Body of pancreas (tissue), 4 donors: ENCODE data around the gene KDM4B. TPM values are rescaled to one million over a fixed set of nuclear protein-coding genes. Genes with fewer than 3 reads are reported as not detected.

Source experiments
- ATAC-seq: fragments of 150-250 bp; one replicate; pipeline ENCODE4 v1.9.1; 2016
- DNase-seq, 4 donors: peaks; one replicate each; pipeline ENCODE4 v3.0.0-alpha.2; 2019
- H3K27ac ChIP-seq, 4 donors: fragments of 200-600 bp; sonication (generic); 1 replicate in 3 of 4; 2 replicates in 1 of 4; pipeline versions ENCODE4 v1.5.1 to v1.6.1; 2016 to 2019; ENCODE audit warnings: mild to moderate bottlenecking in 1 of 4, mixed read lengths in 1 of 4, moderate library complexity in 1 of 4
- H3K27me3 ChIP-seq, 2 donors: fragments of 200-600 bp; sonication (generic); one replicate each; pipeline ENCODE4 v1.6.0; 2016; ENCODE audit warnings: mild to moderate bottlenecking in 1 of 2
- H3K36me3 ChIP-seq, 2 donors: fragments of 200-600 bp; sonication (generic); replicated peaks in 1 of 2; 2 replicates each; pipeline ENCODE4 v1.5.1; 2016; ENCODE audit warnings: low read depth in 2 of 2; ENCODE audit not compliant: insufficient read depth in 1 of 2
- H3K4me1 ChIP-seq: fragments of 200-600 bp; sonication (generic); one replicate; pipeline ENCODE4 v1.6.0; 2016
- H3K4me3 ChIP-seq, 2 donors: fragments of 200-600 bp; sonication (generic); 1 replicate in 1 of 2; 2 replicates in 1 of 2; pipeline ENCODE4 v1.5.1; 2016 to 2019
- H3K9me3 ChIP-seq, 3 donors: fragments of 200-600 bp; sonication (generic); 1 replicate in 2 of 3; 2 replicates in 1 of 3; pipeline ENCODE4 v1.5.1; 2016
- CTCF ChIP-seq, 7 experiments: fragments of 450-650 bp in 4 of 7; fragments of 200-600 bp in 3 of 7; sonication (generic) in 3 of 7; IDR thresholded peaks; one replicate each; pipeline ENCODE4 v1.5.1; 2016 to 2019; ENCODE audit warnings: antibody characterized with exemption in 7 of 7
- POLR2A ChIP-seq, 3 donors: fragments of 450-650 bp; IDR thresholded peaks; one replicate each; pipeline ENCODE4 v1.6.1; 2016; ENCODE audit warnings: antibody characterized with exemption in 3 of 3, mild to moderate bottlenecking in 2 of 3
- WGBS, 2 donors: methylation state at CpG; one replicate each; pipeline ENCODE4 v1.1.5; 2017; 5-methylcytosine and 5-hydroxymethylcytosine counted together
- intact Hi-C: fragments of 100-400 bp; cut with DNase I; formaldehyde crosslinking; loops from one replicate; pipeline ENCODE4 v1.15.1; 2023
- total RNA-seq, 2 donors: library from RNA; depleted of rRNA; stranded (reverse); fragments of >200 nt; gene quantifications; one replicate each; pipeline ENCODE4 v1.1.0, GENCODE V29; 2016

Gene KDM4B
- total RNA-seq, 2 donors from 2014 or later: 18.9 to 35.3 TPM

- Histone ChIP-seq H3K27ac (no peak overlapping the region), H3K4me1 (peaks cover 8% of the 10 kb centered on the region), H3K36me3 (no peaks in the 10 kb centered on the region), H3K27me3 (no peaks in the 10 kb centered on the region), H3K9me3 (no peaks in the 10 kb centered on the region), H3K4me3 (no peak overlapping the region)
- ATAC-seq (no peak), DNase-seq (no peak)
- WGBS, 2 donors: 63 to 70% methylated on average over 13 of the region's 13 CpGs
- intact Hi-C loops: no loop called here
- TF ChIP-seq POLR2A (IDR thresholded peaks at IDR 0.05): no peak
- no peak for TF ChIP-seq CTCF (IDR thresholded peaks at IDR 0.05)
Measured at GRCh38 chr19:4991996-4992698, 23.2 kb downstream of the KDM4B start.

- intact Hi-C loops: no loop called here
- Histone ChIP-seq H3K9me3 (no peaks in the 10 kb centered on the region), H3K27ac (no peak overlapping the region), H3K27me3 (no peaks in the 10 kb centered on the region), H3K4me1 (no peaks in the 10 kb centered on the region), H3K4me3 (no peak overlapping the region), H3K36me3 (no peaks in the 10 kb centered on the region)
- WGBS, 2 donors: 93 to 96% methylated on average over 3 of the region's 3 CpGs
- ATAC-seq (no peak), DNase-seq (no peak)
- TF ChIP-seq CTCF (IDR thresholded peaks at IDR 0.05) (no peak), POLR2A (IDR thresholded peaks at IDR 0.05) (no peak)
Measured at GRCh38 chr19:4993683-4994082, 24.8 kb downstream of the KDM4B start.

DNA sequence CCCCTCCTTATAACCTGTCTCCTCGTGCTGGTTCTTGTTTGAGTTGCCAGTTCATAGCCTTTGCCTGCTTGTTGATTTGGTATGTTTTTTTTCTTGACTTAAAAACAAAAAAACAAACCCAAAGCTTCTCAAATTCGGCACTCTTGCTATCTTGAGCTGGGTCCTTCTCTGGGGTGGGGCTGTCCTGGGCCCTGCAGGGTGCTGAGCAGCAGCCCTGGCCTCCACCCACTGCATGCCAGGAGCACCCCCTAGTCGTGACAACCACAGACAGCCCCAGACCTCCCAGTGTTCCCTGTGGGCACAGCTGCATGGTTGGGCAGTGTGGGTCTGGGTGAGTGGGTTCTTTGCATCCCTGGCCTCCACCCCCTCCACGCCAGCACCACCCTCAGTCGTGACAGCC, 27.8 kb downstream of the KDM4B start:
- Histone ChIP-seq H3K4me3 (no peak overlapping the region), H3K36me3 (no peaks in the 10 kb centered on the region), H3K27ac (no peak overlapping the region), H3K27me3 (no peaks in the 10 kb centered on the region), H3K4me1 (peaks cover 1% of the 10 kb centered on the region), H3K9me3 (no peaks in the 10 kb centered on the region)
- DNase-seq (no peak), ATAC-seq (no peak)
- TF ChIP-seq POLR2A (IDR thresholded peaks at IDR 0.05) (no peak), CTCF (IDR thresholded peaks at IDR 0.05) (no peak)
- intact Hi-C loops: no loop called here
- 77 to 84% methylated on average over 5 of the region's 5 CpGs for WGBS, 2 donors

DNA sequence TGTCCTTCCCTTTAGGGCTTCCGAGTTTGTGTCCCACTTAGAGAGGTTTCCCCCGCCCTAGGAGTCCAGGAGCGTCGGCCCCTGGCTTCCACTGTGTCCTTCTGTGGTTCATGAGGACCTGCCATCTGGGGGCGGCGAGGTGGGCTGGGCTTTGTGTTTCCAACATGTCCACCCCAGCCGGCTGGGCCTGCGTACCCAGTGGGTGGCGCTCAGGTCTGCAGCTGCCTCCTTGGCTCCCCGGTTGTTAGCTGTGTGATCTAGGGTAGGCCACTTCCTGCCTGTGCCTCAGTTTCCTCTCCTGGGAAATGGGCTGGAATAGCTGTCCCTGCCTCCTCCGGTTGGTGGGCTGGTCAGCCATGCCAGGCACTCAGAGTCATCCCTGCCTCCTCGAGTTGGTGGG, 28.4 kb downstream of the KDM4B start:
- no peaks in the 10 kb centered on the region for H3K27me3 ChIP-seq
- no peaks in the 10 kb centered on the region for H3K36me3 ChIP-seq
- DNase-seq: no peak
- intact Hi-C loops: no loop called here
- peaks cover 7% of the 10 kb centered on the region for H3K4me1 ChIP-seq
- WGBS, 2 donors: 85 to 89% methylated on average over 6 to 12 of the region's 12 CpGs
- TF ChIP-seq POLR2A (IDR thresholded peaks at IDR 0.05): no peak
- no peak for TF ChIP-seq CTCF (IDR thresholded peaks at IDR 0.05)
- H3K9me3 ChIP-seq: no peaks in the 10 kb centered on the region
- H3K4me3 ChIP-seq: no peak overlapping the region
- no peak for ATAC-seq
- H3K27ac ChIP-seq: no peak overlapping the region

GRCh38 chr19:5000120-5000611, 31.3 kb downstream of the KDM4B start:
- Histone ChIP-seq H3K27ac (no peak overlapping the region), H3K4me1 (peaks cover 10% of the 10 kb centered on the region), H3K4me3 (no peak overlapping the region), H3K27me3 (no peaks in the 10 kb centered on the region), H3K36me3 (no peaks in the 10 kb centered on the region), H3K9me3 (no peaks in the 10 kb centered on the region)
- WGBS, 2 donors: 89 to 94% methylated on average over 6 of the region's 6 CpGs
- TF ChIP-seq POLR2A (IDR thresholded peaks at IDR 0.05) (no peak), CTCF (IDR thresholded peaks at IDR 0.05) (no peak)
- intact Hi-C loops: no loop called here
- no peak for DNase-seq
- ATAC-seq: no peak
